ENCODE data around the gene AIFM3. TPM values are rescaled to one million over a fixed set of nuclear protein-coding genes. Genes with fewer than 3 reads are reported as not detected.
"Not testable (repeated sequence)": the region's sequence is repeated elsewhere in the genome, so short reads cannot be mapped to it uniquely, and the experiment has no call there.

Gene AIFM3
- total RNA-seq, 1 donor from 2014 or later, result 1.8 TPM

DNA sequence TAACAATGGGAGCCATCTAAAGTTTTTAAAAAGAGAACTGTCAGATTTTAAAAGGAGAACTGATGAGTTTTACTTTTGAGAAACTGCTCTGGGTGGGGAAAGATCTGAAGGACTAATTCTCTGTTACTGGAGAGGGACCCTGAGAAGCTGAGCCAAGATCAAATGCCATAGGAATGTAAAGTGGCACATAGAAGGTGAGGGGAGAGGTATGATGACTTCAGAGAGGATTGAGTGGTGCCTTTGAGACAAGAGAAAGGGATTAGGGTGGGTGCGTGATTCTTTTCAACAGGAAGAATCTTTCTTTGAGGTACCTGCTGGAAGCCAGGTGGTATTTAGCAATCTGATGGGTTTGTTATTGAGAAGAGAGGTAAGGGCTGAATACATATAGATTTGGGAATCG is 40.8 kb upstream of the AIFM3 start:
- no peak overlapping the region for H3K4me3 Mint-ChIP-seq (ENCODE audit: low read depth)
- H3K27me3 Mint-ChIP-seq, result no peaks in the 10 kb centered on the region
- DNase-seq (ENCODE audit: low spot score, unreplicated experiment), result no peak
- peak overlapping the region; percentile 43 for H3K27ac Mint-ChIP-seq
- H3K4me1 Mint-ChIP-seq (ENCODE audit: low read depth), result peaks cover 19% of the 10 kb centered on the region
- no peaks in the 10 kb centered on the region for H3K9me3 Mint-ChIP-seq (ENCODE audit: low read depth)
- peaks cover 4% of the 10 kb centered on the region for H3K36me3 Mint-ChIP-seq (ENCODE audit: insufficient read depth)
- TF ChIP-seq, protein P1, sequence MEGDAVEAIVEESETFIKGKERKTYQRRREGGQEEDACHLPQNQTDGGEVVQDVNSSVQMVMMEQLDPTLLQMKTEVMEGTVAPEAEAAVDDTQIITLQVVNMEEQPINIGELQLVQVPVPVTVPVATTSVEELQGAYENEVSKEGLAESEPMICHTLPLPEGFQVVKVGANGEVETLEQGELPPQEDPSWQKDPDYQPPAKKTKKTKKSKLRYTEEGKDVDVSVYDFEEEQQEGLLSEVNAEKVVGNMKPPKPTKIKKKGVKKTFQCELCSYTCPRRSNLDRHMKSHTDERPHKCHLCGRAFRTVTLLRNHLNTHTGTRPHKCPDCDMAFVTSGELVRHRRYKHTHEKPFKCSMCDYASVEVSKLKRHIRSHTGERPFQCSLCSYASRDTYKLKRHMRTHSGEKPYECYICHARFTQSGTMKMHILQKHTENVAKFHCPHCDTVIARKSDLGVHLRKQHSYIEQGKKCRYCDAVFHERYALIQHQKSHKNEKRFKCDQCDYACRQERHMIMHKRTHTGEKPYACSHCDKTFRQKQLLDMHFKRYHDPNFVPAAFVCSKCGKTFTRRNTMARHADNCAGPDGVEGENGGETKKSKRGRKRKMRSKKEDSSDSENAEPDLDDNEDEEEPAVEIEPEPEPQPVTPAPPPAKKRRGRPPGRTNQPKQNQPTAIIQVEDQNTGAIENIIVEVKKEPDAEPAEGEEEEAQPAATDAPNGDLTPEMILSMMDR (IDR thresholded peaks at IDR 0.05; ENCODE audit: unreplicated experiment), result no peak

DNA sequence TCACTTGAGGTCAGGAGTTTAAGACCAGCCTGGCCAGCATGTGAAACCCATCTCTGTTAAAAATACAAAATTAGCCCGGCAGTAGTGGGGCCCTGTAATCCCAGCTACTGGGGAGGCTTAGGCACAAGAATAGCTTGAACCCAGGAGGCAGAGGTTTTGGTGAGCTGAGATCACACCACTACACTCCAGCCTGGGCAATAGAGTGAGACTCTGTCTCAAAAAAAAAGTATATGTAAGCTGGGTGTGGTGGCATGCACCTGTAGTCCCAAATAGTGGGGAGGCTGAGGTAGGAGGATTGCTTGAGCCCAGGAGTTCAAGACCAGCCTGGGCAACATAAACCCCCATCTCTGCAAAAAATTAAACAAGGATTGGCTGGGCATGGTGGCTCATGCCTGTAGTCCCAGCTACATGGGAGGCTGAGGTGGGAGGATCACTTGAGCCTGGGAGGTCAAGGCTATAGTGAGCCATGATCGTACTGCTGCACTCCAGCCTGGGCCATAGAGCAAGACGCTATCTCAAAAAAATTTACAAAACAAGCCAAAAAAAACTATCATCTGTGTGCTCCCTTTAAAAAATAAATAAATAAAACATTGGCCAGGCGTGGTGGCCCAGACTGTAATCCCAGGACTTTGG is 39.0 kb upstream of the AIFM3 start:
- no peak for DNase-seq (ENCODE audit: low spot score, unreplicated experiment)
- Mint-ChIP-seq H3K9me3 (ENCODE audit: low read depth) (no peaks in the 10 kb centered on the region), H3K36me3 (ENCODE audit: insufficient read depth) (no peaks in the 10 kb centered on the region), H3K27ac (no peak overlapping the region), H3K27me3 (no peaks in the 10 kb centered on the region), H3K4me3 (ENCODE audit: low read depth) (no peak overlapping the region), H3K4me1 (ENCODE audit: low read depth) (peaks cover 11% of the 10 kb centered on the region)
- TF ChIP-seq, protein P1 (IDR thresholded peaks at IDR 0.05; ENCODE audit: unreplicated experiment), result no peak

DNA sequence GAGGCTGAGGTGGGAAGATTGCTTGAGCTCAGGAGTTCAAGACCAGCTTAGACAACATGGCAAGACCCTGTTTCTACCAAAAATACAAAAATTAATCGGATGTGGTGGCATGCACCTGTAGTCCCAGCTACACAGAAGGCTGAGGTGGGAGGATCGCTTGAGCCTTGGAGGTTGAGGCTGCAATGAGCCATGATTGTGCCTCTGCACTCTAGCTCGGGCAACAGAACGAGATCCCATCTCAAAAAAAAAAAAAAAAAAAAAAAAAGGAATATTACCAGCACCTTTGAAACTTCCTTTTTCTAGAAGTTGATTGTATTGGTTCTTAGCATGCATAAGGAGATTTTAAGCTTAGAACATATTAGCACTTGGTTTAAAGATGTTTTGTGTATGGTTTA is 38.5 kb upstream of the AIFM3 start:
- Mint-ChIP-seq H3K36me3 (ENCODE audit: insufficient read depth) (no peaks in the 10 kb centered on the region), H3K9me3 (ENCODE audit: low read depth) (no peaks in the 10 kb centered on the region), H3K4me1 (ENCODE audit: low read depth) (peaks cover 11% of the 10 kb centered on the region), H3K27ac (no peak overlapping the region), H3K27me3 (no peaks in the 10 kb centered on the region), H3K4me3 (ENCODE audit: low read depth) (no peak overlapping the region)
- no peak for DNase-seq (ENCODE audit: low spot score, unreplicated experiment)
- TF ChIP-seq, protein P1 (IDR thresholded peaks at IDR 0.05; ENCODE audit: unreplicated experiment), result no peak

DNA sequence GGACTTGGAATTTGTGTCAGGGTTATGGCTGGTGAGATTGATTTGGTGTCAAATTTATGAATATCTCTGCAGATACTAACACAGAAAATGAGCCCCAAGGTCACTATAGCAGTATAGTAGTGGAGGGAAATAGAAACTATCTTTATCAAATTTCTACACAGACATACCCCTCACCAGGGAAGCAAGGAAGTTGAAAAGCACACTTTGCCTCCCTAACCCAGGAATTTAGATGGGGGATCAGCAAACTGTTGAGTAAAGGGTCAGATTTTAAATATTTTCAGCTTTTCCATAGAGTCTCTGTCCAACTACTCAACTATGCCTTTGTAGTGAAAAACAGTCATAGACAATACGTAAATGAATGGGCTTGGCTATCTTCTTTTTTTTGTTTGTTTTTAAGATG is 37.1 kb upstream of the AIFM3 start:
- peak overlapping the region; percentile 64 for H3K27ac Mint-ChIP-seq
- no peaks in the 10 kb centered on the region for H3K27me3 Mint-ChIP-seq
- H3K4me1 Mint-ChIP-seq (ENCODE audit: low read depth), result peaks cover 12% of the 10 kb centered on the region
- H3K9me3 Mint-ChIP-seq (ENCODE audit: low read depth), result no peaks in the 10 kb centered on the region
- DNase-seq (ENCODE audit: low spot score, unreplicated experiment), result no peak
- peaks cover 7% of the 10 kb centered on the region for H3K36me3 Mint-ChIP-seq (ENCODE audit: insufficient read depth)
- TF ChIP-seq, protein P1 (IDR thresholded peaks at IDR 0.05; ENCODE audit: unreplicated experiment), result no peak
- no peak overlapping the region for H3K4me3 Mint-ChIP-seq (ENCODE audit: low read depth)

DNA sequence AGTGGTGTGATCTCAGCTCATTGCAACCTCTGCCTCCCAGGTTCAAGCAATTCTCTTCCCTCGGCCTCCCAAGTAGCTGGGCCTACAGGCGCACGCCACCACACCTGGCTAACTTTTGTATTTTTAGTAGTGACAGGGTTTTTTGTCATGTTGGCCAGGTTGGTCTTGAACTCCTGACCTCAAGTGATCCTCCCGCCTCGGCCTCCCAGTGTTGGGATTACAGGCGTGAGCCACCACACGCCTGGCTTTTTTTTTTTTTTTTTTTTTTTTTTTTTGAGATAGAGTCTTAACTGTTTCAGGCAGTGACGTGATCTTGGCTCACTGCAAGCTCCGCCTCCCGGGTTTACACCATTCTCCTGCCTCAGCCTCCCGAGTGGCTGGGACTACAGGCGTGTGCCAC is 36.6 kb upstream of the AIFM3 start:
- Mint-ChIP-seq H3K27ac (peak overlapping the region; percentile 64), H3K4me1 (ENCODE audit: low read depth) (peaks cover 12% of the 10 kb centered on the region)
- DNase-seq (ENCODE audit: low spot score, unreplicated experiment); H3K4me3 Mint-ChIP-seq (ENCODE audit: low read depth); H3K9me3 Mint-ChIP-seq (ENCODE audit: low read depth); H3K27me3 Mint-ChIP-seq; H3K36me3 Mint-ChIP-seq (ENCODE audit: insufficient read depth): not testable (repeated sequence)

DNA sequence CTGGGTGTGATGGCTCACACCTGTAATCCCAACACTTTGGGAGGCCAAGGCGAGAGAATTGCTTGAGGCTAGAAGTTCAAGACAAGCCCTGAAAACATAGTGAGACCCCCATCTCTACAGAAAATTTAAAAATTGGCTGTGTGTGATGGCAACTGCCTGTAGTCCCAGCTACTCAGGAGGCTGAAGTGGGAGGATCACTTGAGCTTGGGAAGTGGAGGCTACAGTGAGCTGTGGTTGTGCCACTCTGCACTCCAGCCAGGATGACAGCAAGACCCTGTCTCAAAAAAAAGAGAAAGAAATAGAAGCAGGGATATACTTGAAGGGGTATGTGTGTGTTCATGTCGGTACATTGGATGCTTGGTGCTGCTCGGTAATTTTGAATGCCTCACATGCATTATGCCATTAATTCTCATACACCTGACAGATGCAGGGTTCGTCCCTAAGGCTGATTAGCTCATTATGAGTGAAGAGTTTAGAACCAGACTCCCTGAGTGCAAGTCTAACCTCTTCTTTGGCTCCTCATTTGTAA is 35.9 kb upstream of the AIFM3 start:
- no peak for DNase-seq (ENCODE audit: low spot score, unreplicated experiment)
- no peaks in the 10 kb centered on the region for H3K27me3 Mint-ChIP-seq
- H3K36me3 Mint-ChIP-seq (ENCODE audit: insufficient read depth), result peaks cover 7% of the 10 kb centered on the region
- H3K27ac Mint-ChIP-seq, result peak overlapping the region; percentile 24
- TF ChIP-seq, protein P1 (IDR thresholded peaks at IDR 0.05; ENCODE audit: unreplicated experiment), result no peak
- H3K4me3 Mint-ChIP-seq (ENCODE audit: low read depth), result no peak overlapping the region
- no peaks in the 10 kb centered on the region for H3K9me3 Mint-ChIP-seq (ENCODE audit: low read depth)
- peaks cover 7% of the 10 kb centered on the region for H3K4me1 Mint-ChIP-seq (ENCODE audit: low read depth)
